Measurements from ENCODE around the gene GBP3. TPM values are rescaled to one million over a fixed set of nuclear protein-coding genes. Genes with fewer than 3 reads are reported as not detected.
"Not testable (repeated sequence)": the region's sequence is repeated elsewhere in the genome, so short reads cannot be mapped to it uniquely, and the experiment has no call there.

GBP3 gene
- total and polyA plus RNA-seq, 12 donors: 4.1 to 54.4 (median 25.0) TPM

GRCh38 chr1:89035080-89035479 lies 12.4 kb upstream of the GBP3 start:
- no peaks in the 10 kb centered on the region for H3K27me3 ChIP-seq
- no peaks in the 10 kb centered on the region for H3K9me3 ChIP-seq (replicated peaks in 1 of 3)
- no peak for TF ChIP-seq POLR2A (IDR thresholded peaks at IDR 0.05)
- TF ChIP-seq CTCF (IDR thresholded peaks at IDR 0.05): no peak
- WGBS, 4 donors: 65 to 90% (median 70%) methylated on average over 1 of the region's 1 CpG
- no peak overlapping the region for H3K27ac ChIP-seq
- no peaks in the 10 kb centered on the region for H3K4me1 ChIP-seq (replicated peaks in 1 of 2)
- intact Hi-C loops (cut with DNase I): no loop called here
- H3K36me3 ChIP-seq (replicated peaks in 1 of 2): no peaks in the 10 kb centered on the region
- H3K4me3 ChIP-seq: no peak overlapping the region
- DNase-seq: no peak

- DNase-seq; H3K4me1 ChIP-seq (replicated peaks in 1 of 2); intact Hi-C loops (cut with DNase I); H3K9me3 ChIP-seq (replicated peaks in 1 of 3); H3K4me3 ChIP-seq; H3K36me3 ChIP-seq (replicated peaks in 1 of 2); H3K27me3 ChIP-seq; H3K27ac ChIP-seq: not testable (repeated sequence)
- 85 to 95% (median 89%) methylated on average over 2 to 5 of the region's 5 CpGs for WGBS, 4 donors
Measured at GRCh38 chr1:89034004-89034403, 11.3 kb upstream of the GBP3 start.

- WGBS, 4 donors: 83 to 97% (median 92%) methylated on average over 2 of the region's 2 CpGs
- H3K36me3 ChIP-seq (replicated peaks in 1 of 2); H3K27ac ChIP-seq; DNase-seq; H3K4me3 ChIP-seq; intact Hi-C loops (cut with DNase I); H3K9me3 ChIP-seq (replicated peaks in 1 of 3); H3K4me1 ChIP-seq (replicated peaks in 1 of 2); H3K27me3 ChIP-seq: not testable (repeated sequence)
Measured at GRCh38 chr1:89029051-89029450, 6.4 kb upstream of the GBP3 start.

- Histone ChIP-seq H3K27me3 (no peaks in the 10 kb centered on the region), H3K4me3 (no peak overlapping the region), H3K36me3 (replicated peaks in 1 of 2) (no peaks in the 10 kb centered on the region), H3K4me1 (replicated peaks in 1 of 2) (peaks cover 0 to 8% of the 10 kb centered on the region in 2 donors), H3K9me3 (replicated peaks in 1 of 3) (no peaks in the 10 kb centered on the region), H3K27ac (no peak overlapping the region)
- WGBS, 4 donors: 84 to 95% (median 91%) methylated on average over 3 of the region's 3 CpGs
- no peak for TF ChIP-seq CTCF (IDR thresholded peaks at IDR 0.05)
- TF ChIP-seq POLR2A (IDR thresholded peaks at IDR 0.05): no peak
- DNase-seq: no peak
- intact Hi-C loops (cut with DNase I): no loop called here
Measured at GRCh38 chr1:89025928-89026327, 3.3 kb upstream of the GBP3 start.

- H3K9me3 ChIP-seq (replicated peaks in 1 of 3): no peaks in the 10 kb centered on the region
- H3K36me3 ChIP-seq (replicated peaks in 1 of 2): peaks cover 0 to 8% of the 10 kb centered on the region in 2 donors
- intact Hi-C loops (cut with DNase I): no loop called here
- no peak for TF ChIP-seq CTCF (IDR thresholded peaks at IDR 0.05)
- no peak for TF ChIP-seq POLR2A (IDR thresholded peaks at IDR 0.05)
- H3K4me1 ChIP-seq (replicated peaks in 1 of 2): peaks cover 0 to 8% of the 10 kb centered on the region in 2 donors
- H3K27ac ChIP-seq: peak overlapping the region; percentile 0 to 85 (median 71)
- H3K4me3 ChIP-seq: peak overlapping the region in 2 of 4 donors; percentile 34 to 53
- no peaks in the 10 kb centered on the region for H3K27me3 ChIP-seq
- no peak for DNase-seq
Measured at GRCh38 chr1:89023026-89023425, 360 bp upstream of the GBP3 start.

- intact Hi-C loops (cut with DNase I); H3K9me3 ChIP-seq (replicated peaks in 1 of 3); H3K27me3 ChIP-seq; H3K4me1 ChIP-seq (replicated peaks in 1 of 2); H3K4me3 ChIP-seq; H3K27ac ChIP-seq; DNase-seq: not testable (repeated sequence)
- WGBS, 4 donors: 78 to 87% (median 81%) methylated on average over 3 of the region's 3 CpGs
- peaks cover 0 to 36% of the 10 kb centered on the region in 2 donors for H3K36me3 ChIP-seq (replicated peaks in 1 of 2)
Measured at GRCh38 chr1:89018318-89018717, 4.3 kb downstream of the GBP3 start.

Measured in adrenal gland (tissue), 12 donors.